HG03469 (cell line): ENCODE measurements around the gene SPATA2L.

ENCODE experiments used
- ATAC-seq: cut with Tn5 transposase; IDR thresholded peaks from one replicate; pipeline ENCODE4 v1.9.1; 2021; ENCODE audit warnings: mild to moderate bottlenecking, moderate library complexity, moderate number of reproducible peaks; ENCODE audit not compliant: unreplicated experiment

SPATA2L gene

GRCh38 chr16:89701425-89702406 is at the start of gene SPATA2L:
Gene SPATA2L, minus strand, starts transcription at chr16:89701705. Its CDS starts 473 bp downstream, at chr16:89701232.
- peak; percentile 33 for ATAC-seq

GRCh38 chr16:89749637-89750036 is 48.1 kb upstream of the SPATA2L start:
- no peak for ATAC-seq

GRCh38 chr16:89748921-89749320 is 47.4 kb upstream of the SPATA2L start:
- ATAC-seq: no peak

GRCh38 chr16:89748076-89748475 is 46.6 kb upstream of the SPATA2L start:
- ATAC-seq: no peak

- ATAC-seq: no peak
Measured at GRCh38 chr16:89746043-89746442, 44.5 kb upstream of the SPATA2L start.

- no peak for ATAC-seq
Measured at GRCh38 chr16:89744813-89745212, 43.3 kb upstream of the SPATA2L start.

- ATAC-seq: no peak
Measured at GRCh38 chr16:89742948-89743347, 41.4 kb upstream of the SPATA2L start.

GRCh38 chr16:89741342-89742014 is 40.0 kb upstream of the SPATA2L start:
- ATAC-seq: no peak

GRCh38 chr16:89739383-89739782 is 37.9 kb upstream of the SPATA2L start:
- ATAC-seq: no peak

GRCh38 chr16:89738538-89739317 is 37.2 kb upstream of the SPATA2L start:
- ATAC-seq: no peak

- ATAC-seq: no peak
Measured at GRCh38 chr16:89738072-89738377, 36.5 kb upstream of the SPATA2L start.

- no peak for ATAC-seq
Measured at GRCh38 chr16:89737341-89738071, 36.0 kb upstream of the SPATA2L start.

GRCh38 chr16:89736554-89736953 is 35.0 kb upstream of the SPATA2L start:
- no peak for ATAC-seq

GRCh38 chr16:89733792-89734191 is 32.3 kb upstream of the SPATA2L start:
- no peak for ATAC-seq

- ATAC-seq: no peak
Measured at GRCh38 chr16:89733322-89733721, 31.8 kb upstream of the SPATA2L start.

- no peak for ATAC-seq
Measured at GRCh38 chr16:89732918-89733242, 31.4 kb upstream of the SPATA2L start.

- no peak for ATAC-seq
Measured at GRCh38 chr16:89732142-89732917, 30.8 kb upstream of the SPATA2L start.

- ATAC-seq: no peak
Measured at GRCh38 chr16:89730610-89731234, 29.2 kb upstream of the SPATA2L start.

GRCh38 chr16:89729863-89730593 is 28.5 kb upstream of the SPATA2L start:
- no peak for ATAC-seq
